Epithelial cell of proximal tubule (primary cell): ENCODE measurements around the gene ZFYVE19. TPM values are rescaled to one million over a fixed set of nuclear protein-coding genes. Genes with fewer than 3 reads are reported as not detected.

Experiments used
- DNase-seq: peaks from one replicate; pipeline ENCODE4 v3.0.0-alpha.2; 2011; ENCODE audit warnings: low read depth
- H3K4me3 ChIP-seq: 2 replicates; pipeline ENCODE4 v1.5.1; 2011; ENCODE audit warnings: low read depth, mild to moderate bottlenecking, low read length
- CTCF ChIP-seq: conservative IDR thresholded peaks from 2 replicates; pipeline ENCODE4 v1.5.1; 2012; ENCODE audit warnings: low read depth, mild to moderate bottlenecking, low read length
- total RNA-seq: library from RNA; depleted of rRNA; stranded (reverse); fragments of >200 nt; gene quantifications from 2 replicates; pipeline ENCODE4 v1.2.3, GENCODE V29; 2015

Gene ZFYVE19
- total RNA-seq, 1 donor from 2014 or later, result 34.8 TPM

- TF ChIP-seq CTCF, result peak; percentile 8
- no peak within 1 kb of the TSS for H3K4me3 ChIP-seq
- DNase-seq, result no peak
Measured at GRCh38 chr15:40828447-40829036, 21.7 kb downstream of the ZFYVE19 start, which contains the start of gene PPP1R14D. Gene PPP1R14D, minus strand, starts transcription at chr15:40828708. Its CDS starts 67 bp downstream, at chr15:40828641.

GRCh38 chr15:40829115-40829514 is 22.2 kb downstream of the ZFYVE19 start:
- H3K4me3 ChIP-seq, result no peak overlapping the region
- no peak for DNase-seq
- no peak for TF ChIP-seq CTCF

- TF ChIP-seq CTCF, result no peak
- H3K4me3 ChIP-seq, result no peak overlapping the region
- DNase-seq, result no peak
Measured at GRCh38 chr15:40830884-40831283, 24.0 kb downstream of the ZFYVE19 start.

- DNase-seq, result no peak
- H3K4me3 ChIP-seq, result no peak overlapping the region
- no peak for TF ChIP-seq CTCF
Measured at GRCh38 chr15:40831861-40832260, 25.0 kb downstream of the ZFYVE19 start.

- DNase-seq, result no peak
- no peak overlapping the region for H3K4me3 ChIP-seq
- no peak for TF ChIP-seq CTCF
Measured at GRCh38 chr15:40832903-40833302, 26.0 kb downstream of the ZFYVE19 start.

GRCh38 chr15:40836020-40836419 is 29.1 kb downstream of the ZFYVE19 start:
- no peak for DNase-seq
- no peak overlapping the region for H3K4me3 ChIP-seq
- no peak for TF ChIP-seq CTCF

GRCh38 chr15:40838756-40839155 is 31.9 kb downstream of the ZFYVE19 start:
- no peak for TF ChIP-seq CTCF
- DNase-seq, result no peak
- H3K4me3 ChIP-seq, result no peak overlapping the region
